ENCODE data around the gene EDIL3.

GRCh38 chr5:83899326-83899970 is 485.2 kb downstream of the EDIL3 start:
- TF ChIP-seq CTCF (IDR thresholded peaks at IDR 0.05) (no peak), POLR2A (IDR thresholded peaks at IDR 0.05) (no peak)

Measured in tibial nerve (tissue), 3 donors.